Erythroblast (primary cell): ENCODE measurements around the gene IL12B.

Experiments
- GATA1 ChIP-seq: IDR thresholded peaks from 2 replicates; pipeline ENCODE4 v1.6.1; 2011; ENCODE audit warnings: low read depth, mild to moderate bottlenecking, control low read depth, low read length, moderate library complexity
- POLR2A ChIP-seq: IDR thresholded peaks from 2 replicates; pipeline ENCODE4 v1.6.1; 2011; ENCODE audit warnings: mild to moderate bottlenecking, low read length

- TF ChIP-seq POLR2A, result no peak
- TF ChIP-seq GATA1, result no peak
These were observed 27.0 kb downstream of the IL12B start for GRCh38 chr5:159303286-159303685.
